Smooth muscle cell (in vitro differentiated cells): ENCODE measurements around the gene ACSF2. TPM values are rescaled to one million over a fixed set of nuclear protein-coding genes. Genes with fewer than 3 reads are reported as not detected.
"Not testable (repeated sequence)": the region's sequence is repeated elsewhere in the genome, so short reads cannot be mapped to it uniquely, and the experiment has no call there.

Experiments
- DNase-seq: peaks from one replicate; lab custom pipeline; 2025; ENCODE audit not compliant: unreplicated experiment; lab: John Stamatoyannopoulos, UW
- H2AFZ ChIP-seq: fragments of 200-600 bp; sonication (generic); 2 replicates; pipeline ENCODE4 v1.6.0; 2016; ENCODE audit warnings: antibody characterized with exemption, low read depth, mild to moderate bottlenecking
- H3F3A ChIP-seq: fragments of 200-600 bp; sonication (generic); 2 replicates; pipeline ENCODE4 v1.6.0; 2017; ENCODE audit warnings: antibody characterized with exemption, low read depth
- H3K27ac ChIP-seq: fragments of 200-600 bp; sonication (generic); 2 replicates; pipeline ENCODE4 v1.5.1; 2016; ENCODE audit warnings: low read depth, mild to moderate bottlenecking
- H3K27me3 ChIP-seq: fragments of 200-600 bp; sonication (generic); 2 replicates; pipeline ENCODE4 v1.6.1; 2016; ENCODE audit warnings: low read depth, mild to moderate bottlenecking
- H3K36me3 ChIP-seq: fragments of 200-600 bp; sonication (generic); 2 replicates; pipeline ENCODE4 v1.5.1; 2016; ENCODE audit warnings: low read depth
- H3K4me1 ChIP-seq: fragments of 200-600 bp; sonication (generic); 2 replicates; pipeline ENCODE4 v1.5.1; 2016; ENCODE audit warnings: low read depth
- H3K4me2 ChIP-seq: fragments of 200-600 bp; sonication (generic); 2 replicates; pipeline ENCODE4 v1.6.0; 2016; ENCODE audit warnings: mild to moderate bottlenecking
- H3K4me3 ChIP-seq: fragments of 200-600 bp; sonication (generic); 2 replicates; pipeline ENCODE4 v1.5.1; 2016; ENCODE audit warnings: mild to moderate bottlenecking
- H3K79me2 ChIP-seq: fragments of 200-600 bp; sonication (generic); 2 replicates; pipeline ENCODE4 v1.6.0; 2016; ENCODE audit warnings: low read depth, mild to moderate bottlenecking
- H3K9ac ChIP-seq: fragments of 200-600 bp; sonication (generic); 2 replicates; pipeline ENCODE4 v1.6.0; 2016; ENCODE audit warnings: low read depth
- H3K9me3 ChIP-seq: fragments of 200-600 bp; sonication (generic); replicated peaks from 2 replicates; pipeline ENCODE4 v1.5.1; 2016; ENCODE audit warnings: low read depth
- H4K20me1 ChIP-seq: fragments of 200-600 bp; sonication (generic); 2 replicates; pipeline ENCODE4 v1.6.0; 2016; ENCODE audit warnings: low read depth
- WGBS: methylation state at CpG from one replicate; pipeline ENCODE4 v1.1.7; 2016; ENCODE audit warnings: low lambda C conversion rate; 5-methylcytosine and 5-hydroxymethylcytosine counted together
- polyA plus RNA-seq: library from polyadenylated mRNA; unstranded; fragments of >200 nt; fragmentation: Nextera tagmentation; extraction: Ambion mirVana; gene quantifications from 2 replicates; pipeline ENCODE4 v1.2.1, GENCODE V29; 2016
- total RNA-seq: library from RNA; depleted of rRNA; stranded (reverse); fragments of >200 nt; gene quantifications from 2 replicates; pipeline ENCODE4 v1.2.3, GENCODE V29; 2014
- TF ChIP-seq, protein P1 (sequence below): fragments of 200-600 bp; sonication (generic); IDR thresholded peaks from 2 replicates; pipeline ENCODE4 v1.5.1; 2017; ENCODE audit warnings: borderline replicate concordance, mild to moderate bottlenecking, antibody characterized with exemption; ENCODE audit not compliant: insufficient read depth, poor library complexity, severe bottlenecking

ACSF2 gene
- total and polyA plus RNA-seq, 2 experiments from 2014 or later, result 13.7 to 16.8 TPM

DNA sequence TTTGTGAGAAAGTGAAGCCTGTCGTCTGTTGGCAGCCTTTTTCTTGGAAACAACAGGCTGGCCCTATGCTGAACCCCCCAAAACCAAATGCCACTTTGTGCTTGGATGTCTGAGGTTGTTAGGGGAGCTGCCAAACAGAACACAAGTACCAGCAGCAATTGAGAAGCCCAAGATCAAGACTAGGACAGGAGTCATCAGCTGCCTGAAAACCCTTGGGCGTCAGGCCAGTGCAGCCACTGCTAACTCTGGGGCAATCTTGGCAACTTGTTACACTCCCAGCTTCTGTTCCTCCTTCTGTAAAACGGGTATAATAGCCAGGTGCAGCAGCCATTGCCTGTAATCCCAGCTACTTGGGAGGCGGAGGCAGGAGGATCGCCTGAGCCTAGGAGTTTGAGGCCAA is 19.4 kb upstream of the ACSF2 start:
- no peak overlapping the region for H3K9ac ChIP-seq
- TF ChIP-seq, protein P1, sequence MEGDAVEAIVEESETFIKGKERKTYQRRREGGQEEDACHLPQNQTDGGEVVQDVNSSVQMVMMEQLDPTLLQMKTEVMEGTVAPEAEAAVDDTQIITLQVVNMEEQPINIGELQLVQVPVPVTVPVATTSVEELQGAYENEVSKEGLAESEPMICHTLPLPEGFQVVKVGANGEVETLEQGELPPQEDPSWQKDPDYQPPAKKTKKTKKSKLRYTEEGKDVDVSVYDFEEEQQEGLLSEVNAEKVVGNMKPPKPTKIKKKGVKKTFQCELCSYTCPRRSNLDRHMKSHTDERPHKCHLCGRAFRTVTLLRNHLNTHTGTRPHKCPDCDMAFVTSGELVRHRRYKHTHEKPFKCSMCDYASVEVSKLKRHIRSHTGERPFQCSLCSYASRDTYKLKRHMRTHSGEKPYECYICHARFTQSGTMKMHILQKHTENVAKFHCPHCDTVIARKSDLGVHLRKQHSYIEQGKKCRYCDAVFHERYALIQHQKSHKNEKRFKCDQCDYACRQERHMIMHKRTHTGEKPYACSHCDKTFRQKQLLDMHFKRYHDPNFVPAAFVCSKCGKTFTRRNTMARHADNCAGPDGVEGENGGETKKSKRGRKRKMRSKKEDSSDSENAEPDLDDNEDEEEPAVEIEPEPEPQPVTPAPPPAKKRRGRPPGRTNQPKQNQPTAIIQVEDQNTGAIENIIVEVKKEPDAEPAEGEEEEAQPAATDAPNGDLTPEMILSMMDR, result no peak
- no peak overlapping the region for H3K27ac ChIP-seq
- no peaks in the 10 kb centered on the region for H3F3A ChIP-seq
- H3K79me2 ChIP-seq, result no peaks in the 10 kb centered on the region
- 83% methylated on average over 5 of the region's 5 CpGs for WGBS
- no peaks in the 10 kb centered on the region for H3K36me3 ChIP-seq
- H3K4me2 ChIP-seq, result no peak overlapping the region
- no peak for DNase-seq
- H3K4me3 ChIP-seq, result no peak overlapping the region
- peaks cover 7% of the 10 kb centered on the region for H3K27me3 ChIP-seq
- no peak overlapping the region for H2AFZ ChIP-seq
- no peaks in the 10 kb centered on the region for H3K9me3 ChIP-seq
- no peaks in the 10 kb centered on the region for H4K20me1 ChIP-seq
- H3K4me1 ChIP-seq, result no peaks in the 10 kb centered on the region

DNA sequence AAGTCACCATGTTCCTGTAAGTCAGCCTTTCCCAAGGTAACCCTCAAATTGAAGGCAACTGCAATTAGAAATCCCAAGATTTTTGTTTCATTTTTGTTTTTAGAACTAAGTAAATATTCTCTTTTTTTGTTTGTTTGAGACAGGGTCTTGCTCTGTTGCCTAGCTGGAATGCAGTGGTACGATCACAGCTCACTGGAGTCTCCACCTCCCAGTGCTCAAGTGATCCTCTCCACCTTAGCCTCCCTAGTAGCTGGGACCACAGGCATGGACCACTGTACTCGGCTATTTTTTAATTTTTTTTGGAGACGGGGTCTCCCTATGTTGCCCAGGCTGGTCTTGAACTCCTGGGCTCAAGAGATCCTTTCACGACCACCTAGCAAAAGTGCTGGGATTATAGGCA is 18.1 kb upstream of the ACSF2 start:
- no peak overlapping the region for H3K27ac ChIP-seq
- peaks cover 7% of the 10 kb centered on the region for H3K27me3 ChIP-seq
- DNase-seq, result no peak
- H3K9ac ChIP-seq, result no peak overlapping the region
- H3K4me3 ChIP-seq, result no peak overlapping the region
- WGBS, result 81% methylated on average over 4 of the region's 4 CpGs
- no peaks in the 10 kb centered on the region for H3K9me3 ChIP-seq
- H4K20me1 ChIP-seq, result no peaks in the 10 kb centered on the region
- no peaks in the 10 kb centered on the region for H3K4me1 ChIP-seq
- H2AFZ ChIP-seq, result no peak overlapping the region
- no peaks in the 10 kb centered on the region for H3K36me3 ChIP-seq
- H3K79me2 ChIP-seq, result no peaks in the 10 kb centered on the region
- no peak overlapping the region for H3K4me2 ChIP-seq
- TF ChIP-seq, protein P1, result no peak
- no peaks in the 10 kb centered on the region for H3F3A ChIP-seq

DNA sequence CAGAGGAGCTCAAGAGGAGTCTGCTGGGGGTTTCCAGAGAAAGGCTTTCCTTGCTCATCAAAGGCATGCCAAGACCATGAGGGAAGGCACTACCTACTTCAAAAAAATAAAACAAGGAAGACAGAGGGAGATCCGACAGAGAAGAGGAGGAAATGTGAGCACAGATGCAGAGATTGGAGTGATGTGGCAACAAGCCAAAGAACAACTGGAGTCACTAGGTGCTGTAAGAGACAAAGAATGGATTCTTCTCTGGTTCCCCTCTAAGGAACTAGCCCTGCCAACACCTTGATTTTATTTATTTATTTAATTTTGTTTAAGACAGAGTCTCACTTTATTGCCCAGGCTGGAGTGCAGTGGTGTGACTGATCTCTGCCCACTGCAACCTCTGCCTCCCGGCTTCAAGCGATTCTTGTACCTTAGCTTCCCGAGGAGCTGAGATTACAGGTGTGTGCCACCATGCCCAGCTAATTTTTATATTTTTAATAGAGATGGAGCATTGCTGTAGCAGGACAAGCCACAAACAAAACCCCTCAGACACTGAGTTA is 13.8 kb upstream of the ACSF2 start:
- no peak overlapping the region for H3K27ac ChIP-seq
- no peak overlapping the region for H3K9ac ChIP-seq
- TF ChIP-seq, protein P1, result no peak

DNA sequence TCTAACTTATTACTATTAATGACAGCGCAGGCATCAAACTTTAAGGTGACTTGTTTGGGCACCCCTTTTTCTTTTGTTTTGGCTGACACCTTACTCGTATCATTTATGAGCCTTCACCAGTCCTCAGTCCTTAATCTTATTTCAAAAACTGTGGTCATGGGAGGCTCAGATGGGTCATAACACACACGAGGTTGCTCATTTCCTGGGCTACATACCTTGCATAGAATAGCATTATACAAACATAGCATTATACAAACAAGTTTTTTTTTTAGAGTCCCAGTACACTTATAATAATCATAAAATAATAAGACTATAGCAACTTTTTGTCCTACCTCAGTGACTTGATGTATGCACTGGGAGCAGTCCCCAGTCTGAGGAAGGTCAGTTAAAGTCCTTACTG is 11.2 kb upstream of the ACSF2 start:
- no peak overlapping the region for H3K9ac ChIP-seq
- no peak overlapping the region for H3K27ac ChIP-seq
- H3K9me3 ChIP-seq, result no peaks in the 10 kb centered on the region
- H3K4me2 ChIP-seq, result no peak overlapping the region
- TF ChIP-seq, protein P1, result no peak
- no peak overlapping the region for H3K4me3 ChIP-seq
- 78% methylated on average over 3 of the region's 3 CpGs for WGBS
- no peaks in the 10 kb centered on the region for H3K79me2 ChIP-seq
- H2AFZ ChIP-seq, result no peak overlapping the region
- H3F3A ChIP-seq, result no peaks in the 10 kb centered on the region
- H3K36me3 ChIP-seq, result no peaks in the 10 kb centered on the region
- no peaks in the 10 kb centered on the region for H3K4me1 ChIP-seq
- no peaks in the 10 kb centered on the region for H3K27me3 ChIP-seq
- H4K20me1 ChIP-seq, result no peaks in the 10 kb centered on the region
- DNase-seq, result no peak

More for the DNA sequence above, 13.8 kb upstream of the ACSF2 start:
- no peaks in the 10 kb centered on the region for H3K36me3 ChIP-seq
- H3K4me1 ChIP-seq, result no peaks in the 10 kb centered on the region
- no peak overlapping the region for H3K4me3 ChIP-seq
- WGBS, result 92% methylated on average over 4 of the region's 4 CpGs
- no peak overlapping the region for H3K4me2 ChIP-seq
- H3K9me3 ChIP-seq, result no peaks in the 10 kb centered on the region
- no peak for DNase-seq
- H3F3A ChIP-seq, result no peaks in the 10 kb centered on the region
- no peaks in the 10 kb centered on the region for H3K79me2 ChIP-seq
- no peaks in the 10 kb centered on the region for H3K27me3 ChIP-seq
- no peak overlapping the region for H2AFZ ChIP-seq
- H4K20me1 ChIP-seq, result no peaks in the 10 kb centered on the region

DNA sequence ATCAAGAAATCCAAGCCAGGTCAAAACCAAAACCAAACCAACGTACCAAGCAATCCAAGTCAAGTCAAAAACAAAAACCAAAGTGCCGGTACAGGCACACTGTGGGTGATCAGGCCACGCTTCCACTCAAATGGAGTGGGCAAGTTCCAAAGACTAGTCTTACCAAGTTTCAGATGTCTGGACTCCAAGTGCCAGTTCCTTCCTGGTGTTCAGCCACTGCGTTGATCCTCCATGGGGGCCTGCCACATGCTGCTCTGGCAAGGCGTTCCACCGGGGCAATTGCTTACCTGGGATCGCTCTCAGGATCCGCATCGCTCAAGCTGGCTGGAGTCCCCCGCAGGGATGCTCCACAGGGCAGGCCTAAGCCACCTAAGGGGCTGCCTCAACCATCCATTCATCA is 6.4 kb upstream of the ACSF2 start:
- H3K27me3 ChIP-seq, H3K27ac ChIP-seq, H3K79me2 ChIP-seq, H2AFZ ChIP-seq, H3K4me2 ChIP-seq, H4K20me1 ChIP-seq, H3K9me3 ChIP-seq, H3K9ac ChIP-seq, H3K36me3 ChIP-seq, H3F3A ChIP-seq, H3K4me1 ChIP-seq, DNase-seq, H3K4me3 ChIP-seq: not testable (repeated sequence)
- 97% methylated on average over 10 of the region's 10 CpGs for WGBS
